HG03354 (cell line): ENCODE measurements around the gene SLC52A3.
"Not testable (repeated sequence)": the region's sequence is repeated elsewhere in the genome, so short reads cannot be mapped to it uniquely, and the experiment has no call there.

ENCODE experiments used
- ATAC-seq: cut with Tn5 transposase; IDR thresholded peaks from one replicate; pipeline ENCODE4 v1.9.1; 2021; ENCODE audit warnings: mild to moderate bottlenecking; ENCODE audit not compliant: unreplicated experiment, poor library complexity, severe bottlenecking

The SLC52A3 gene

DNA sequence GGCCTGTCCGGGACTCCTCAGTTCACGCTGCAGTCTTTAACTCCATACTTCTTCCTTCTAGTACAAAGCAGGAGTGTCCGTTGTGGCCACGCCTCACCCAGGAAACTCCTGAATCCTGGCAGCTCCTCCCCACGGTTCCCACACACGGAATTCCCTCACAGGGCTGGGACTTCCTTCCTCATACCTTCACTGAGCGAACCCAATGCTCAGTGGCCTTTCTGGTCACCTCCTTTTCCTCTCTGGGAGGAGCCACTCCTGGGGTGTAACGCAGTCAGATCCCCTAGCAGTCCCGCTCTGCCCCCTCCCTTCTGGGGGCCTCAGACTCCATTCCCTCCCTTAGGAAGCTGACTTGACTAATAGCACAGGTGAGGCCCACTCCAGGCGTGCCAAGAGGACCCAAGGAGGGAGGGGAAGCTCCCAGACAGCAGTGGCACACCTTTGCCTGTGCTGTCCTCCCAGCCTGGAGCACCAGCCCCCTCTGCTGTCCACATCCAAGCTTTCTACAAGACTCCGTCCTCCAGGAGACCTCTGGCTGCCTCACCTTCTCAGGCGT, at the start of gene SLC52A3:
Gene SLC52A3, minus strand, starts transcription at position 75 of the 553 bp plus-strand sequence. CDS start 2,726 bp downstream, outside the sequence.
- no peak for ATAC-seq

- ATAC-seq = no peak
Measured at GRCh38 chr20:815914-816606, 47.8 kb upstream of the SLC52A3 start.

GRCh38 chr20:815226-815625, 46.9 kb upstream of the SLC52A3 start:
- ATAC-seq = no peak

DNA sequence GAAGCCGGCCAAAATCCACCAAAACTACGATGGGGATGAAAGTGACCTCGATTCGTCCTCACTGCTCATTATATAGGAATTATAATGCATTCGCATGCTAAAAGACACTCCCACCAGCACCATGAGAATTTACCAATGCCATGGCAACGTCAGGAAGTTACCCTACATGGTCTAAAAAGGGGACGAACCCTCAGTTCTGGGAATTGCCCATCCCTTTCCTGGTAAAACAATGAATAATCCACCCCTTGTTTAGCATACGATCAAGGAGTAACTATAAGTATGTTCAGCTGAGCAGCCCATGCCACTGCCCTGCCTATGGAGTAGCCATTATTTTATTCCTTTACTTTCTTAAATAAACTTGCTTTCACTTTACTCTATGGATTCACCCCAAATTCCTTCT, 45.1 kb upstream of the SLC52A3 start:
- no peak for ATAC-seq

DNA sequence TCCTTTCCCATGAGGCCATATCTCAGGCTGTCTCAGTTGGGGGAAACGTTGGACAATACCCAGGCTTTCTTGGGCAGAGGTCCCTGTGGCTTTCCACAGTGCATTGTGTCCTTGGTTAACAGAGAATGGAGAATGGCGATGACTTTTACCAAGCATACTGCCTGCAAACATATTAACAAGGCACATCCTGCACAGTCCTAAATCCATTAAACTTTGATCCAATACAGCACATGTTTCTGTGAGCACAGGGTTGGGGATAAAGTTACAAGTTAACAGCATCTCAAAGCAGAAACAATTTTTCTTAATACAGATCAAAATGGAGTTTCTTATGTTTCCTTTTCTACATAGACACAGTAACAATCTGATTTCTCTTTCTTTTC, 44.1 kb upstream of the SLC52A3 start:
- ATAC-seq = not testable (repeated sequence)

DNA sequence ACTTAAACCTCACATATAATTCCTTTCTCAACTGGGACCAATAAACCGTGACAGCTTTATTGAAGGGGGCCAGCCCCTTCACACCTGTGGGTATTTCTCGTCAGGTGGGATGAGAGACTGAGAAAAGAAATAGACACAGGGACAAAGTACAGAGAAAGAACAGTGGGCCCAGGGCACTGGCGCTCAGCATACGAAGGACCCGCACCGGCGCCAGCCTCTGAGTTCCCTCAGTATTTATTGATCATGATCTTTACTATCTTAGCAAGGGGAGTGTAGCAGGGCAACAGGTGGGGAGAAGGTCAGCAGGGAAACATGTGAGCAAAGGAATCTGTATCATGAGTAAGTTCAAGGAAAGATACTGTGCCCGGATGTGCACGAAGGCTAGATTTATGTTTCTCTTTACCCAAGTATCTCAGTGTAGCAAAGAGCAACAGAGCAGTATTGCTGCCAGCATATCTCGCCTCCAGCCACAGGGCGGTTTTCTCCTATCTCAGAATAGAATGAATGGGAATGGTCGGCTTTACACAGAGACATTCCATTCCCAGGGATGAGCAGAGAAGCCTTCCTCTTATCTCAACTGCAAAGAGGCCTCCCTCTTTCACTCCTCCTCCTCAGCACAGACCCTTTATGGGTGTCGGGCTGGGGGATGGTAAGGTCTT, 43.6 kb upstream of the SLC52A3 start:
- not testable (repeated sequence) for ATAC-seq

GRCh38 chr20:805713-806112, 37.4 kb upstream of the SLC52A3 start:
- ATAC-seq = no peak

- ATAC-seq = no peak
Measured at GRCh38 chr20:801678-802077, 33.4 kb upstream of the SLC52A3 start.

- ATAC-seq = not testable (repeated sequence)
Measured at GRCh38 chr20:800026-800425, 31.7 kb upstream of the SLC52A3 start.

- not testable (repeated sequence) for ATAC-seq
Measured at GRCh38 chr20:798746-799145, 30.4 kb upstream of the SLC52A3 start.

DNA sequence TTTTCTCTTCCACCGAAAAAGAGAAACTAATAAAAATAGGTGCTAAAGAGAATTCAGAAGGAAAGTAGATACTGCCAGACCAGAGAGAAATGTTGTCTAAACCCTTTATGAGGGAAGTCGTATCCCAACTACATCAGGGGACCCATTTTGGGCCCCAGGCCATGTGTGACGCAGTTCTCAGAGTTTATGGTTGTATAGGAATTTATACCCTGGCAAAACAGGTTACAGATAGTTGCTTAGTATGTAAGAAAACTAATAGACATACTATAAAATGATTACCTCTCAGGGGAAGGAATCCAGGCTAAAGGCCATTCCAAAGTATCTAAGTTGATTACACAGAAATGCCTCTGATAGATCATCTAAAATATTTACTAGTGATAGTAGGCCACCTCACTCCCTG, 28.6 kb upstream of the SLC52A3 start:
- ATAC-seq = no peak

DNA sequence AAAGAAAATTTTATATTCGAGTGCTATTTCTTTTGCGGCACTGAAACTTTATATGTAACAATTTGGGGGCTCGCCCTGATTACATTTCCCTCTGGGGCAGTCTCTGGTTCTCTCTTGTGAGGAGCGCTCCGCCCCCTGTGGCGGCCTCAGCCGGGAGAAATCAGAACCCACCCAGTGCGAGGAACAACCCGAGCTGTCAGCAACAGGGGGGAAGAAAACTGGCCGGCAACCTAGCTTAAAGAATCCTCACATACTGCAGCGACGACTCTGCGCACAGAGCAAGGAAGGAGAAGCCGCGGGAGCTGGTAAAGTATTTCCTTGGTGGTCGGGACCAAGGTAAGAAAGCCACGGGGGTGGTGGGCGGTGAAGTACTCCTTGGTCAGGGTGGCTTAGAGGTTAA, 23.9 kb upstream of the SLC52A3 start:
- no peak for ATAC-seq

DNA sequence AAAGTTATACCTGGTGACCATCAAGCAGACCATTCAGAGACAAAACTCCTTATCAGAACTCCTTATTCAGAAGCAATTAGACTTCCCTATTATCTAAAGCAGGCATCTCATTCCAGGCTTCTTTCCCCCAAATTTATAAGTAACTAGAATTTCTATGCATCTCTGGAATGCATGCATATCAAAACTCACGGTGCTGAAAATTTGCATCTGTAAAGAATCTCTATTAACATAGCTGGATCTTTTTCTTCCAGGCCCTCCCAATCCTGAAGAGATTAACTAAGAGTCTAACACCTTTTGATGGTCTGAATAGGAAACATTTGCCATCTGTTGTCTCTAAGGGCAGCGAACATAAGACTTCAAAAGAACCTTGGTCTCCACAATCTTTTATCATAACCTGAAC, 22.8 kb upstream of the SLC52A3 start:
- no peak for ATAC-seq

DNA sequence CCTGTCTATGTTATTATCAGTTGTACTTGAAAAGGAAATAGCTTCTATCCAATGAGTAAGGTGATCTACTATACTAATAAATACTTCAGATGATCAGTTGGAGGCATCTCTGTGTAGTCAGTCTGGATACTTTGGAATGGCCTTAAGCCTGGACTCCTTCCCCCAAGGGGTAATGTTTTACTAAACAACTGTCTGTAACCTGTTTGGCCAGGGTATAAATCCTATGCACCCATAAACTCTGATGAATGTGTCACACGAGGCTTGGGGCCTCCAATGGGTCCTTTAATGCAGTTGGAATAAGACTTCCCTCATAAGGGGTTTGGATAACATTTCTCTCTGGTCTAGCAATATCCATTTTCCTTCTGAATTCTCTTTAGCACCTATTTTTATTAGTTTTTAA, 19.5 kb upstream of the SLC52A3 start:
- ATAC-seq = no peak

DNA sequence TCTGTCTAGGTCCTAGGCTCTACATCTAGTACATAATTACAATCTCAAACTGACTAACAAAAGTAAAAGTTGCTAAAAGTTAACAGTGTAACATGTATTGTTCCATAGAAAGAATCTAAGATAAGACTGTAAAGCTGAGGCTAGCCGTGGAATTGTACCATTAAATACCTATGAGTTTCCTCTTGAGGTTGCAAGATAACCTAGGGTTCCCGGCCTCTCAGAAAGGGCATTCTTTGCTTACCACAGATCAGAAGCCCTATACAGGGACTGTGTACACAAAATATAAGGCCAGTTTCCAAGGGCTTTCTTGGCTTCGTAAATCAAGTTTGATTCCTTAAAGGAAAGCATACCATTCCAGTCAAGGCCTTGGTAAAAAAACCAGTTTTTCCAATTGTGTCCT, 11.5 kb upstream of the SLC52A3 start:
- ATAC-seq = no peak

GRCh38 chr20:776165-776564, 7.9 kb upstream of the SLC52A3 start:
- ATAC-seq = no peak

DNA sequence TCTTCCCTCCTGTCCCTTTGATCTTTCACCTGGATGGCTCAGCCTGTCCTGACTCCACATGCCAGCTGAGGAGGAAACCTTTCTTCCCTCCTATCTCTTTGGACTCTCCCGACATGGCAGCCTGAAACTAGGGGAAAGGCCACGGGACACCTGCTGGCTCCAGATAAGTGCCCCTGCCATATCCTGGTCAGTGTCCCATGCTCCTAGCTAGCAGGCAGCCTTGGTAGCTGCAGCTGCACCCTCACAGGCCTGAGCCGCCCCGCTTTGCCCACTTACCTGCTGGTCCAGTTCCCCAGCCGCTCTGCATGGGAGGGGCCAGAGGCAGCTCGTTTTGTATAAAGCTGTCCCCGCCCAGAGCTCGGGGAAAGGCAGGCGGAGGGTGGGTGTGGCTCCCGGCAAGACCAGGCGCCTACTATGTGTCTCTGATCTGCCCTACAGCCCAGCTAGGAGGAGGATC, 7.4 kb upstream of the SLC52A3 start:
- no peak for ATAC-seq

DNA sequence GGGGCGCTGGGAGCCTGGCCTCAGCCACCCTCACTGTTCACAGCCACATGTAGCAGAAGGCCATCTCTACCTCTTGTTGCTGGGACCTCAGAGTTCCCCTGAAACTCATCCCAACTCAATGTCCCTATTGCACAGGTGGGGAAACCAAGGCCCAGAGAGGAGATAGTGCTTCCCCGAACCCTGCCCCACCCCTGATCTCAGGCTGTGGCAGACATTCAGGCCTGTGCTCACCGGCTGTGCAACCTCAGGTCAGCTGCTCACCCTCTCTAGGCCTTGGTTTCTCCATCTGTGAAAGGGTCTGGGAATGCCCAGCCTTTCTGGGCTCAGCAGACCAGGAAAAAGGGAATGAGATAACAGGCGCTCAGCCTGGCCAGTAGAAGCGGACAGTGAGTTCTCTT, 6.4 kb upstream of the SLC52A3 start:
- no peak for ATAC-seq

- ATAC-seq = no peak
Measured at GRCh38 chr20:774016-774659, 5.8 kb upstream of the SLC52A3 start.

DNA sequence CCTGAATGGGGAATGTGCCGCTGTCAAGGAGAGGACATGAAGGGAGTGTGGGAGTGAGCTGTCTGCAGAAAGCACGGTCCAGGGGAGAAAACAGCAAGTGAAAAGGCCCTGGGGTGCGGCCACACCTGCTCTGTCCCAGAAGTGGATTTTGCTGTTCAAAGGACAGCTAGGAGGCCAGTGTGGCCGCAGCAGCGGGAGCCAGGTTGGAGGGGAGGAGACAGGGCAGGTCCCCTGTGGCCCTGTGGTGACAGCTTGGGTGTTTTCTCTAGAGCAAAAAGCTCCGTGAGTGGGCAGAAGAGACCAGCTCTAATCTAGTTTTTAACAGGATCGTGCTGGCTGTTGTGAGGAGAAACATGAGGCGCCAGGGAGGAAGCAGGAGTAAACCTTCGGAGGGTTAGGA, 4.5 kb upstream of the SLC52A3 start:
- no peak for ATAC-seq
